Right cardiac atrium (tissue), 5 donors: ENCODE data around the gene TUB. TPM values are rescaled to one million over a fixed set of nuclear protein-coding genes. Genes with fewer than 3 reads are reported as not detected.
A peak's percentile ranks its signal among the peaks of the same experiment; 100 is the strongest.

Source experiments
- ATAC-seq, 2 donors: fragments of 200-7000 bp; cut with Tn5 transposase; one replicate each; pipeline versions ENCODE4 v1.8.0 to v1.9.1; 2020; ENCODE audit warnings: moderate library complexity in 2 of 2, mild to moderate bottlenecking in 1 of 2
- DNase-seq, 3 donors: peaks; one replicate each; pipeline ENCODE4 v3.0.0-alpha.2; 2020
- H3K27ac ChIP-seq: one replicate; pipeline ENCODE4 v1.5.1; 2013; ENCODE audit warnings: mild to moderate bottlenecking, low read length, control low read depth, moderate library complexity
- H3K27me3 ChIP-seq: one replicate; pipeline ENCODE4 v1.6.1; 2013; ENCODE audit not compliant: control insufficient read depth, insufficient read depth
- H3K4me1 ChIP-seq: one replicate; pipeline ENCODE4 v1.6.1; 2013; ENCODE audit warnings: low read length; ENCODE audit not compliant: control insufficient read depth, insufficient read depth
- H3K4me3 ChIP-seq: one replicate; pipeline ENCODE4 v1.5.1; 2013; ENCODE audit warnings: low read length, control low read depth
- H3K9me3 ChIP-seq: one replicate; pipeline ENCODE4 v1.6.1; 2013; ENCODE audit warnings: low read length; ENCODE audit not compliant: control insufficient read depth
- WGBS: extraction: QIAGEN DNeasy Blood & Tissue Kit; methylation state at CpG from one replicate; pipeline ENCODE4 v1.1.7; 2013; 5-methylcytosine and 5-hydroxymethylcytosine counted together
- intact Hi-C, 4 donors: fragments of 100-400 bp; cut with DNase I; formaldehyde crosslinking; loops; one replicate each; pipeline versions ENCODE4 v1.11.0 to v1.14.0; 2022 to 2023
- polyA plus RNA-seq: library from polyadenylated mRNA; stranded (reverse); fragments of 200-250 nt; gene quantifications from one replicate; pipeline ENCODE4 v1.2.3, GENCODE V29; 2013
- total RNA-seq, 4 donors: library from RNA; stranded (reverse); fragmentation: NEBNext Ultra II Directional; extraction: Animal tissue kit (Norgen Biotek cat#: 25700); gene quantifications; one replicate each; pipeline ENCODE4 v1.2.1, GENCODE V29; 2021
- donor health status: healthy with polysubstance abuse.
- donor health status: DM: no; HTN: yes; CAD: no.
- donor health status: DM: no; HTN: no; CAD: no.
- donor health status: DM: no; HTN: yes; CAD: no; lungs with severe emphysema.
- donor health status: DM: yes; HTN: yes; CAD: no.

TUB gene
- total and polyA plus RNA-seq, 5 donors, result 10.0 to 31.2 (median 27.6) TPM

DNA sequence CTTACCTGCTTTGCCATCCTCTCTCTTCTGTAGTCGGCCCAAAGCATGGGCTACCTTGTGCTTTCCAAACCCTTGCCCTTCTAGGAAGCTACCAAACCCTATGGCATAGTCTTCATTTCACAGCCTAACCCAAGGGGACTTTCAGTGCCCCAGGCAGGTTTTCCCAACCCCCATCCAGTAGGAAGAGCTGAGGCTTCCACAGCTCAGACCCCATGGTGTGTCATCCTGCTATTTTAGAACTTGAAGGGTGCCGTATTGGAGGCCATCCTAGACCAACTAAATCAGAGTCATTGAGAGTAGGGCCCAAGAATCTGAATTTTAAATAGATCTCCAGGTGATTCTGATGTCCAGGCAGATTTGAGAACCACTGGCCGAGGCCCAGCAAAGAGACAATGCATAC lies 31.9 kb upstream of the TUB start:
- DNase-seq (no peak), ATAC-seq (no peak)
- 81% methylated on average over 3 of the region's 3 CpGs for WGBS
- Histone ChIP-seq H3K27ac (no peak overlapping the region), H3K4me1 (peaks cover 4% of the 10 kb centered on the region), H3K27me3 (no peaks in the 10 kb centered on the region), H3K4me3 (no peak overlapping the region), H3K9me3 (no peaks in the 10 kb centered on the region)
- intact Hi-C loops, result no loop called here

- no peak overlapping the region for H3K27ac ChIP-seq
- no peaks in the 10 kb centered on the region for H3K9me3 ChIP-seq
- DNase-seq (no peak), ATAC-seq (peak; percentile 6 to 30)
- no peaks in the 10 kb centered on the region for H3K27me3 ChIP-seq
- intact Hi-C loops, result no loop called here
- H3K4me3 ChIP-seq, result no peak overlapping the region
- WGBS, result 62% methylated on average over 7 of the region's 7 CpGs
- H3K4me1 ChIP-seq, result peaks cover 4% of the 10 kb centered on the region
Measured at GRCh38 chr11:8055091-8055835, 25.7 kb upstream of the TUB start.

- peaks cover 4% of the 10 kb centered on the region for H3K4me1 ChIP-seq
- DNase-seq (no peak), ATAC-seq (peak in 1 of 2 donors; percentile 14)
- no peak overlapping the region for H3K4me3 ChIP-seq
- no peak overlapping the region for H3K27ac ChIP-seq
- WGBS, result 87% methylated on average over 10 of the region's 10 CpGs
- no peaks in the 10 kb centered on the region for H3K9me3 ChIP-seq
- intact Hi-C loops, result no loop called here
- H3K27me3 ChIP-seq, result no peaks in the 10 kb centered on the region
Measured at GRCh38 chr11:8055836-8056526, 25.0 kb upstream of the TUB start.

- Histone ChIP-seq H3K4me3 (no peak overlapping the region), H3K9me3 (no peaks in the 10 kb centered on the region), H3K4me1 (peaks cover 4% of the 10 kb centered on the region), H3K27me3 (no peaks in the 10 kb centered on the region), H3K27ac (peak overlapping the region; percentile 1)
- intact Hi-C loops, result no loop called here
- ATAC-seq, result peak; percentile 78 to 79
- WGBS, result 57% methylated on average over 12 of the region's 12 CpGs
- peak; percentile 66 to 87 (median 74) for DNase-seq
Measured at GRCh38 chr11:8056810-8057463, 24.1 kb upstream of the TUB start.

DNA sequence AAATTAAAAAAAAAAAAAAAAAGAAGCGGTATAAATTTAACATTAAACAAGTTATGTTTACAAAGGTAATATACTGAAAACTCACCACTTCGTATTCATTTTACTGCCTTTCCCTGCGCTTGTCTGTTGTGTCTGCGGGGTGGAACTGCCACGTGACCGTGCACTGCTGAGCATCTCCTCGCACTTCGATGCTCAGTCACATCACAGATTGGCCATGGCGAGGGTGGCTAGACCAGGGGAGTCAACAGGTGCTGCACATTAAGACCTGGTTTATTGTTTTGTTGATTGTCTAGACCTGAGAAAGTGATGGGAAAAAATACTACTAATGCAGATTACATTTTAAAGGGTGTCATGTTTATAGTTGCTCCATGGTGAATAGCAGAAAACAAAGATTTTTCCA lies 22.8 kb upstream of the TUB start:
- intact Hi-C loops, result no loop called here
- WGBS, result 97% methylated on average over 9 of the region's 9 CpGs
- Histone ChIP-seq H3K27ac (no peak overlapping the region), H3K9me3 (no peaks in the 10 kb centered on the region), H3K4me3 (no peak overlapping the region), H3K27me3 (no peaks in the 10 kb centered on the region), H3K4me1 (peaks cover 8% of the 10 kb centered on the region)
- DNase-seq (no peak), ATAC-seq (no peak)

DNA sequence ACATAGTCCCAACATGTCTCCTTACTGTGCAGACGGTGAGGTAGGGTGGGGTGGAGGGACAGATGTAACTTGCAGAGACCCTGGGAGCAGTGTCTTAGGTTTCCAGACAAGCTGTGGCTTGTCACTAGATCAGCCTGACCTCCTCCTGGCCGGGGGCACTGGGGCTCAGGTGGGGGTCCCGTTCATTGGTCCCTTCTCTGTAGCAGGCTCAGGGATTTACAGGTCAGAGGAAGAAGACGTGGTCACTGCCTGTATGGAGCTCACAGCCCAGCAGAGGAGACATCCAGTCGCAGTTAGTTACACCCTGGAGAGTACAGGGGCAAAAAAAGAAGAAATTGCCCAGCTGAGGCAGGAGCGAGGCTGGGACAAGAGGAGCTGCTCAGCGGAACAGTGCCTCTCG lies 22.0 kb upstream of the TUB start:
- Histone ChIP-seq H3K27me3 (no peaks in the 10 kb centered on the region), H3K4me3 (no peak overlapping the region), H3K9me3 (no peaks in the 10 kb centered on the region), H3K27ac (no peak overlapping the region), H3K4me1 (peaks cover 8% of the 10 kb centered on the region)
- DNase-seq (no peak), ATAC-seq (no peak)
- 92% methylated on average over 8 of the region's 8 CpGs for WGBS
- intact Hi-C loops, result no loop called here

GRCh38 chr11:8059571-8060011 lies 21.4 kb upstream of the TUB start:
- Histone ChIP-seq H3K4me3 (no peak overlapping the region), H3K4me1 (peaks cover 10% of the 10 kb centered on the region), H3K27me3 (no peaks in the 10 kb centered on the region), H3K27ac (no peak overlapping the region), H3K9me3 (no peaks in the 10 kb centered on the region)
- DNase-seq, result no peak
- ATAC-seq, result no peak
- intact Hi-C loops, result no loop called here
- WGBS, result 49% methylated on average over 10 of the region's 10 CpGs

- peaks cover 10% of the 10 kb centered on the region for H3K4me1 ChIP-seq
- WGBS, result 73% methylated on average over 3 of the region's 3 CpGs
- no peak overlapping the region for H3K4me3 ChIP-seq
- H3K9me3 ChIP-seq, result no peaks in the 10 kb centered on the region
- intact Hi-C loops, result no loop called here
- no peaks in the 10 kb centered on the region for H3K27me3 ChIP-seq
- H3K27ac ChIP-seq, result no peak overlapping the region
- no peak for DNase-seq
- ATAC-seq, result no peak
Measured at GRCh38 chr11:8060146-8060719, 20.8 kb upstream of the TUB start.

- DNase-seq, result no peak
- ATAC-seq, result no peak
- H3K4me1 ChIP-seq, result peaks cover 10% of the 10 kb centered on the region
- no peak overlapping the region for H3K4me3 ChIP-seq
- no peak overlapping the region for H3K27ac ChIP-seq
- intact Hi-C loops, result no loop called here
- 91% methylated on average over 12 of the region's 12 CpGs for WGBS
- no peaks in the 10 kb centered on the region for H3K9me3 ChIP-seq
- H3K27me3 ChIP-seq, result no peaks in the 10 kb centered on the region
Measured at GRCh38 chr11:8060801-8061554, 20.0 kb upstream of the TUB start.

DNA sequence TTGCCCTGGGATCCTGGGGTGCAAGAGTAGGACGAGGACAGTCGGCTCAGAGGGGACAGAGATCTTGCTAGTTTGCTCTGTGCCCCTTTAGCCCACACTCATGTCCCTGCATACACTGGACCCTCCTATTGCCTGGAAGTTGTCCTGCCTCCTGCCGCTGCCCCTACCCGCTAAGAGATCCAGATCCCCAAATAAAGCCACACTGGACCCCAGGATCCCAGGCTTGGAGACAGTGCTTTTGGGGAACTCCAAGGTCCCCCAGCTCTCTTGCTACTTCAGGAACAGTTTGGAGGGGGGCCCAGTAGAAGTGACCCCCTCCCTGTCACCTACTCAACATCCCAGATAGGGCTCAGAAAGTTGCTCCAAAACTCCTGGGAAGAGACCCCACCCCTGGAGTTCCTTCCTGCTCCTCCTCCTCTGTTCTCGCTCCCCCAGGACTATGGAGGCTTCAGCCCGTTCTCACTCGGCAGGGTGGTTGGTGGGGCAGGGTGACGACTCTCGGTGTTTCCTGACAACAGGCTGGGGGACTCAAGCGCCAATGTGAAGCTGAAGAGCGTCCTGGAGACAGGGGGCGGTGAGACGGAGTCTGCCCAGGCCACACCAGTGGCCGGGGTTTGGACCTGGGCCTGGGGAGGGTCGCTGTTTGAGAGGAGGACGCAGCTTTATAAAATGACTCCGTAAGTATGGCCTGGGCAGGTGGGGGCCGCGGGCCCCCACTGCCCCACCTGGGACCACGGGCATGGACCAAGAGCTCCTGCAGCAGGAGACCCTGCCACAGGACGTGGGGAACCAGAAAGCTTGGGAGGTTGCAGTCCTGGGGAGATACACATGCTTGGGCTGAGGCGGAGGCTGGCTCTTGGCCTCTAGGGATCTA lies 19.2 kb upstream of the TUB start:
- ATAC-seq (no peak), DNase-seq (no peak)
- 91% methylated on average over 22 of the region's 22 CpGs for WGBS
- Histone ChIP-seq H3K4me1 (peaks cover 16% of the 10 kb centered on the region), H3K27me3 (no peaks in the 10 kb centered on the region), H3K4me3 (no peak overlapping the region), H3K27ac (no peak overlapping the region), H3K9me3 (no peaks in the 10 kb centered on the region)
- intact Hi-C loops, result no loop called here
